Ovary (tissue), 9 donors: Measurements from ENCODE around the gene POLR1G. TPM values are rescaled to one million over a fixed set of nuclear protein-coding genes. Genes with fewer than 3 reads are reported as not detected.

ENCODE experiments used
- DNase-seq, 5 donors: peaks; one replicate each; pipeline ENCODE4 v3.0.0-alpha.2; 2019 to 2020
- H3K27ac ChIP-seq, 2 donors: fragments of 200-600 bp; one replicate each; pipeline versions ENCODE4 v1.5.1 to v1.8.0; 2019 to 2022
- H3K27me3 ChIP-seq: fragments of 200-600 bp; one replicate; pipeline ENCODE4 v1.8.0; 2022
- H3K36me3 ChIP-seq: fragments of 200-600 bp; sonication (generic); one replicate; pipeline ENCODE4 v1.5.1; 2019
- H3K4me1 ChIP-seq: one replicate; pipeline ENCODE4 v1.8.1; 2013; ENCODE audit warnings: mild to moderate bottlenecking, moderate library complexity; ENCODE audit not compliant: insufficient read depth
- H3K4me3 ChIP-seq: fragments of 200-600 bp; sonication (generic); one replicate; pipeline ENCODE4 v1.5.1; 2017
- H3K9me3 ChIP-seq, 2 donors: fragments of 200-600 bp in 1 of 2; sonication (generic) in 1 of 2; one replicate each; pipeline versions ENCODE4 v1.5.1 to v1.8.1; 2013 to 2019; ENCODE audit warnings: mild to moderate bottlenecking in 1 of 2, moderate library complexity in 1 of 2
- CTCF ChIP-seq, 3 donors: fragments of 450-650 bp in 2 of 3; fragments of 200-600 bp in 1 of 3; IDR thresholded peaks; one replicate each; pipeline versions ENCODE4 v1.5.1 to v1.8.0; 2016 to 2022; ENCODE audit warnings: antibody characterized with exemption in 3 of 3, mild to moderate bottlenecking in 1 of 3
- EP300 ChIP-seq: sonication (generic); formaldehyde crosslinking; IDR thresholded peaks from one replicate; pipeline ENCODE4 v1.6.1; 2017; ENCODE audit warnings: antibody characterized with exemption
- POLR2A ChIP-seq: fragments of 450-650 bp; IDR thresholded peaks from one replicate; pipeline ENCODE4 v1.6.1; 2017; ENCODE audit warnings: antibody characterized with exemption, mild to moderate bottlenecking, moderate library complexity
- WGBS, 3 donors: extraction: QIAGEN DNeasy Blood & Tissue Kit in 1 of 3; methylation state at CpG; one replicate each; pipeline versions ENCODE4 v1.1.5 to v1.1.7; 2013 to 2017; 5-methylcytosine and 5-hydroxymethylcytosine counted together
- intact Hi-C, 4 donors: fragments of 100-400 bp; cut with DNase I; formaldehyde crosslinking; loops; one replicate each; pipeline versions ENCODE4 v1.11.0 to v1.15.1; 2022 to 2023
- polyA plus RNA-seq, 2 donors: library from polyadenylated mRNA; stranded (reverse); fragments of 200-250 nt in 1 of 2; fragments of 350-450 nt in 1 of 2; fragmentation: Illumina TruSeq in 1 of 2; extraction: RNeasy Lipid Tissue Mini Kit (QIAGEN cat#74804) in 1 of 2; gene quantifications; one replicate each; pipeline ENCODE4 v1.2.3, GENCODE V29; 2013 to 2014
- total RNA-seq, 7 donors: library from RNA; depleted of rRNA in 2 of 7; stranded (reverse); fragments of >200 nt in 2 of 7; fragmentation: NEBNext Ultra II Directional in 3 of 7; extraction: Animal tissue kit (Norgen Biotek cat#: 25700) in 3 of 7; gene quantifications; one replicate each; pipeline versions ENCODE4 v1.1.0 to v1.2.4, GENCODE V29; 2016 to 2023
- donor health status: DM: no; HTN: no; CAD: no; lungs with moderate emphysema.
- donor health status: DM: no; HTN: no; CAD: no.
- donor health status: Bipolar disorder and iron deficiency.
- donor health status: DM: yes; HTN: yes; CAD: no.
- donor health status: DM: no; HTN: no; CAD: no.
- donor health status: DM: yes; HTN: yes; CAD: no.

Gene POLR1G
- total and polyA plus RNA-seq, 9 donors: 1.5 to 8.5 (median 5.4) TPM

GRCh38 chr19:45368127-45368526 lies 38.3 kb upstream of the POLR1G start:
- Histone ChIP-seq H3K27ac (no peak overlapping the region), H3K9me3 (no peaks in the 10 kb centered on the region), H3K36me3 (no peaks in the 10 kb centered on the region), H3K4me3 (no peak overlapping the region), H3K4me1 (no peaks in the 10 kb centered on the region), H3K27me3 (no peaks in the 10 kb centered on the region)
- WGBS, 3 donors: 93 to 96% (median 94%) methylated on average over 4 of the region's 4 CpGs
- DNase-seq: no peak
- no peak for TF ChIP-seq CTCF (IDR thresholded peaks at IDR 0.05)
- TF ChIP-seq EP300: no peak
- TF ChIP-seq POLR2A: no peak
- intact Hi-C loops: no loop called here

- 87 to 95% (median 93%) methylated on average over 11 of the region's 11 CpGs for WGBS, 3 donors
- Histone ChIP-seq H3K27ac (no peak overlapping the region), H3K36me3 (no peaks in the 10 kb centered on the region), H3K27me3 (no peaks in the 10 kb centered on the region), H3K4me1 (no peaks in the 10 kb centered on the region), H3K9me3 (no peaks in the 10 kb centered on the region), H3K4me3 (no peak overlapping the region)
- intact Hi-C loops: no loop called here
- no peak for DNase-seq
- TF ChIP-seq CTCF (IDR thresholded peaks at IDR 0.05): no peak
- no peak for TF ChIP-seq EP300
- no peak for TF ChIP-seq POLR2A
Observed at GRCh38 chr19:45368737-45369340, 37.6 kb upstream of the POLR1G start.

- no peaks in the 10 kb centered on the region for H3K36me3 ChIP-seq
- peak within 1 kb of the TSS in 1 of 2 donors; percentile 54 for H3K27ac ChIP-seq
- H3K9me3 ChIP-seq: no peaks in the 10 kb centered on the region
- peak; percentile 99 to 100 (median 99) for DNase-seq
- H3K4me3 ChIP-seq: peak within 1 kb of the TSS; percentile 84
- no peaks in the 10 kb centered on the region for H3K4me1 ChIP-seq
- WGBS, 3 donors: 3 to 7% (median 3%) methylated on average over 38 to 55 of the region's 55 CpGs
- intact Hi-C loops: no loop called here
- TF ChIP-seq EP300: no peak
- H3K27me3 ChIP-seq: no peaks in the 10 kb centered on the region
Observed at GRCh38 chr19:45370410-45371204, 35.8 kb upstream of the POLR1G start, which contains the start of gene ERCC2. Gene ERCC2 (minus strand): TSS chr19:45370573. CDS start chr19:45370540, 33 bp downstream.

DNA sequence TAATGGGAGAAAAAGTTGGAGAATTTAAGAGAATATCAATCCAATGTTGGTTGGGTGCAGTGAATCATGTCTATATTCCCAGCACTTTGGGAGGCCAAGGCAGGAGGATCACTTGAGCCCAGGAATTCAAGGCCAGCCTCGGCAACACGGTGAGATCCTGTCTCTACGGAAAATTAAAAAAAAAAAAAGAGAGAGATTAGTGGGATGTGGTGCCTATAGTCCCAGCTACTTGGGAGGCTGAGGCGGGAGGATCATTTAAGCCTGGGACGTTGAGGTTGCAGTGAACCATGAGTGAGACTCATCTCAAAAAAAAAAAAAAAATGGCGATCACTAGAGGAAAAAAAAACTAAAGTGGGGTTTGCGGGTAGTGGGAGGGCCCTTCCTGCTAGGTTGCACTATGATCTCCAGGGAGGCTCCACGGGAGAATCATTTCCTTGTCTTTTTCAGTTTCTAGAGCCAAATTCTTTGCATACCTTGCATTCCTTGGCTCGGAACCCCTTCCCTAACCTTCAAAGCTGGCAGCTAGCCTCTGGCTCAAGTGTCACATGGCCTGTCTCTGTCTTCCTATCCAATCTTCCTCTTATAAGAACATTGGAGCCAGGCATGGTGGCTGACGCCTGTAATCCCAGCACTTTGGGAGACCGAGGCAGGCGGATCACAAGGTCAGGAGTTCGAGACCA lies 30.3 kb upstream of the POLR1G start:
- Histone ChIP-seq H3K27ac (no peak overlapping the region), H3K36me3 (no peaks in the 10 kb centered on the region), H3K9me3 (no peaks in the 10 kb centered on the region), H3K27me3 (no peaks in the 10 kb centered on the region), H3K4me3 (no peak overlapping the region), H3K4me1 (no peaks in the 10 kb centered on the region)
- intact Hi-C loops: no loop called here
- DNase-seq: peak in 3 of 5 donors; percentile 54 to 68 (median 64)
- 12 to 20% (median 17%) methylated on average over 13 of the region's 13 CpGs for WGBS, 3 donors
- TF ChIP-seq EP300 (no peak), POLR2A (no peak), CTCF (IDR thresholded peaks at IDR 0.05) (no peak)
